ENCODE results near the gene PLD2.
"Not testable (repeated sequence)": the region's sequence is repeated elsewhere in the genome, so short reads cannot be mapped to it uniquely, and the experiment has no call there.

Gene PLD2

DNA sequence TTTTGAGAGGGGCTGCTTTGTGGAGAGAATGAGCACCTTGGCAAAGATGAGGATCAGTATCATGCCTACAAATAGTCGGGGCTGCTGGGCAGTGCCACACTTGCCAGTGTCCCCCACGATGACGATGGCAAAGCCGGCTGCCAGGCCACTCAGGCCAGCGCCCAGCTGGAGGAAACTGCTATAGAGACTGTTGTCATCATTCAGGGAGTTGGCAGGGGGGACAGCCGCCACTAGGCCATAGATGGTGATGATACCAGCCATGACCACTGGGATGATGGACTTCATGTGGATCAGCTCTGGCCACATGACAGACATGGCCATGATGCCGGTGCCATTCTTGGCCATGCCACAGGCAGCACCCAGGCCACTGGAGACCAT lies 50.0 kb downstream of the PLD2 start:
- DNase-seq (ENCODE audit: low read depth in 2 of 2): no peak

DNA sequence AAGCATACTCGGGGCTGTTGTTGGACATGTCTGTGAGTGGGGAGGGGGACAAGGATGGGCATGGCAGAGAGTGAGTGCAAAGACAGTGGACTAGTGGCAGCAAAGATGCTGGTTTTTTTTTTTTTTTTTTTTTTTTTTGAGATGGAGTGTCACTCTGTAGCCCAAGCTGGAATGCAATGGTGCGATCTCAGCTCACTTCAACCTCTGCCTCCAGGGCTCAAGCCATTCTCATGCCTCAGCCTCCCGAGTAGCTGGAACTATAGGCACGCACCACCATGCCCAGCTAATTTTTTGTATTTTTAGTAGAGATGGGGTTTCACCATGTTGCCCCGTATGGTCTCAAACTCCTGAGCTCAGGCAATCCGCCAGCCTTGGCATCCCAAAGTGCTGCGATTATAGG lies 50.4 kb downstream of the PLD2 start:
- not testable (repeated sequence) for DNase-seq (ENCODE audit: low read depth in 2 of 2)

DNA sequence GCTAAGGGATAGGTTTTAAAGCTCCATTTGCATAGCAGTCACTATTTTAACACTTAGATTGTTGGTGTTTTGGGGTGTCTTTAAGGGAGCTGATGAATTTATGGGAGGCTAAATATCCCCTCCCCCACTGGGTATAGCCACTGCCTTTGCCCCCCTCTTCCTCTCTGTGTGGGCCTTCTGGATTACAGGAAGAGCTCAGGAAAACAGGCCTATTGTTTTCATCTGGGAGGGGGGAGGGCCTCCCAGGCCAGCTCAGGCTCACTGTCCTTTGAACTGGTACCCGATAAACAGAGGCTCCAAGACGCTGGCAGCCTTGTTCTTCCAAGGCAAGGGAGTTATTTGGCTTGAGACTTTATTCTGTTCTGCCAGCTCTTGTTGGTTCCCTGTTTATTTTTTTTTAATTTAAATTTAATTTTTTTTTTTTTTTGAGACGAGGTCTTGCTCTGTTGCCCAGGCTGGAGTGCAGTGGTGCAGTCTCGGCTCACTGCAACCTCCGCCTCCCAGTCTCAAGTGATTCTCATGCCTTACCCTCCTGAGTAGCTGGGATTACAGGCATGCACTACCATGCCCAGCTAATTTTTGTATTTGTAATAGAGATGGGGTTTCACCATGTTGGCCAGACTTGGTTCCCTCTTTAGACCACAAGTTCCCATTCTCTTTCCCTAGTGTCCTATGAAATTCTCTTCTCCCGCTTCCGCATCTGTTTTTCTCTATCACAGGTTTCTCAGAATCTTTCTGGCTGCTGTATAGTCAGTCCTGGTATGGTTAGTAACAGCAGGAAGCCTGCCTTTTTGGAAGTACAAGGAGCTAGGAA lies 51.3 kb downstream of the PLD2 start:
- DNase-seq (ENCODE audit: low read depth in 2 of 2): no peak

DNA sequence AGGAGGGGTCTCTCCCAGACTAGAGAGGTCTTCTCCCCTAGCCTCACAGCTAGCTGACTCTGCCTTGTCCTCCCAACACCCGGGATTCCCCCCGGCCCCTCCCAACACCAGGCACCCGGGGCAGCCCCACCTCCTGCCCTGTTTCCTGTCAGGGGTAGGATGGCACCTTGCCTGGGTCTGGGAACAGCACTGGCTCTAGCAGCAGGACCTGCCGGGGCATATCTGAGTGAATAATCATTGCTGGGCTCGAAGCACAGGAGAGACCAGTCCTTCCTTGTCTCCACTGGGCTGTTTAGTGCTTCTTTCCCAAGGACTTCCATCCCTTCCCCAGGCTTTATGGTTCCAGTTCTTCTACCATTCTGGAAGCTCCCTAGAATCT lies 51.9 kb downstream of the PLD2 start:
- DNase-seq (ENCODE audit: low read depth in 2 of 2): no peak

DNA sequence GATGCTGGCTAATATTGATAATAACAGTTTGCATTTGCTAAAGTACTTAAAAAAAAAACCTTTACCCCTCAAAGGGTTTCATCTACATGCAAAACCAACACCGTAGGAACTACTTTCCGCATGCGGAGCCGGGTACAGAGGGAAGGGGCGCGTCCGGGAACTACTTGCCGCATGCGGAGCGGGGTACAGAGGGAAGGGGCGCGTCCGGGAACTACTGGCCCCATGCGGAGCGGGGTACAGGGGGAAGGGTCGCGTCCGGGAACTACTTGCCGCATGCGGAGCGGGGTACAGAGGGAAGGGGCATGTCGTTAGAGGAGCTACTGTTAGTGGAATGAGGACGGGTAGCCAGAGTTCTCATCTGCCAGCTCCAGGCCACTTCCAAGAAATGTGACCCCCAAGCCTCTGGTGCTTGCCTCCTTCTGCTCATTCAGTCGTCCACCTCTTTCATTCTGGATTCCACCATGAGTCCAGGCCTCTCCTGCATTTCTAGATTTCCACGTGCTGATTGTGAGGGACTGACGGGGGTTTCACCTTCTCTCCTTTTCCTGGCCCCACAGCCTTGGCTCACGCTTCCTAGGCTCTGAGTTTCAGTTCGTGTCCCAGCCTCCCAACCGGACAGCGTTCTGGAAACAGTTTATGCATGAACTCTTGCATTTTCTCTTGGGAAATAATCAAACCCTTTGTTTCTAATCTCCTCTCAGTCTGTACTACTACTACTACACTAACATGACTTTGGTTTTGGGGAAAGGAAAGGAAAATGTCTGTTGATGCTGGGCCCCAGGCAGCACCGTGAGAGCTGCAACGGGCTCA lies 53.1 kb downstream of the PLD2 start:
- no peak for DNase-seq (ENCODE audit: low read depth in 2 of 2)

DNA sequence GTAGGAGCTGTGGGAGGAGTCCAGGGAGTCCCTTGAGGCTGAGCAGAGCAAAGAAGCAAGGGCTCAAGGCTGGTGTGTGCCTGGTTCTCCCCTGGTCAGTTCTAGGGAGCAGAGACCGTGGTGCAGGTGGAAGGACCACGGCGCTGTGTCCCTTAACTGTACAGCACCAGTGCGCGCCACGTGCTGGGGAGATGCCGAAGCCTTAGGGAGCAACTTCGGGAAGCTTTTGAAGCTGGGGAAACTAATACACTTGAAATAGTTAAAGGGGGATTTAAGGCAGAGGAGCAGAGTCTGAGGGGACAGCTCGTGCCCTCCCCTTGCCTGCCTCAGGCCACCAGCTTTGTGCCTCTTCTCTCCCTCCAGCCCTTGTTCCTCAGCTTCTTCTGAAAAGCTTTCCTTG lies 53.7 kb downstream of the PLD2 start:
- no peak for DNase-seq (ENCODE audit: low read depth in 2 of 2)

DNA sequence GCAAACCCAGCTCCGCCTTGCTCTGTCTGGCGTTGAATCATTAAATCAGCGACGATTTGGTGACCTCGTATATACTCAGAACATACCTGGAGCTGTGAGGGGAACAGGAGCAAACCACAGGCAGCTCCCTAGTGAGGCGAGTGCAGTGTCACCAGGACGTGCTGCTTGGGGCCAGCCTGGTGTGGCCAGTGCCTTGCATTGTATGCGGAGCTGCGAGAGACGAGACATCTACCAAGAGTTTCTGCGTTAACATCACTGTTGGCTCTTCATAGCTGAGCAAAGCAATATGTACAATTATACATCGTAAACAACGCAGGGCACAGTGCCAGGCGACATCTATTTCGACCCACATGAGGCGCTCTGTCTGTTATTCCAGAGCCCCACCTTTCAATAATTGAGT lies 54.1 kb downstream of the PLD2 start:
- DNase-seq (ENCODE audit: low read depth in 2 of 2): no peak

DNA sequence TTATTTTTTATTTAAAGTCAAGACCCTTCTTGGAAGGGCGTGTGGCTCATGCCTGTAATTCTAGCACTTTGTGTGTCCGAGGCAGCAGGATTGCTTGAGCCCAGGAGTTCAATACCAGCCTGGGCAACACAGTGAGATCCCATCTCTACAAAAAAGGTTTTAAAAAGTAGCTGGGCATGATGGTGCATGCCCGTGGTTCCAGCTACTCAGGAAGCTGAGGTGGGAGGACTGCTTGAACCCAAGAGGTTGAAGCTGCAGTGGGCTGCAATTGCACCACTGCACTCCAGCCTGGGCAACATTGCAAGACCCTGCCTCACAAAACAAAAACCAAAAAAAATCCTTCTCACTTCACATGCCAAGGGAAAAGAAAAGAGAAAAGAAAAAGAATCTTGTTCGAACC lies 55.8 kb downstream of the PLD2 start:
- no peak for DNase-seq (ENCODE audit: low read depth in 2 of 2)

DNA sequence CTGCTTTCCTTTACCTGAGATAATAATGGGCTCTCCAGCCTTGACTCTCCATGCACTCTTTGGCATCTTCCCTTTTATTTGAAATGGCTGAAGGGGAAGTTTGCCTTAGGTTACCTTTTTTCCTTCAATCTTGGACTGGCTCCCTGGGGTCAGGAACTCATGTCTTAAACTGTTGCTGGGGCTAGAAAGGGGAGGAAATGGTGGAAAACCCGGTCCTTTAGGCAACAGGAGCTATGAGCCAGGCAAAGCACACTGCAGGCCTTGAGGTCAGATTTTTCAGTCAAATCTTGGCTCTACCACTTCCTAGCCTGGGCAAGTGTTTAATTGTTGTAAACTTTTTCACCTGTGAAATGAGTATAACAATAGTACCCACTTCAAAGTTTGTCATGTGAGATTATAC lies 56.4 kb downstream of the PLD2 start:
- no peak for DNase-seq (ENCODE audit: low read depth in 2 of 2)

DNA sequence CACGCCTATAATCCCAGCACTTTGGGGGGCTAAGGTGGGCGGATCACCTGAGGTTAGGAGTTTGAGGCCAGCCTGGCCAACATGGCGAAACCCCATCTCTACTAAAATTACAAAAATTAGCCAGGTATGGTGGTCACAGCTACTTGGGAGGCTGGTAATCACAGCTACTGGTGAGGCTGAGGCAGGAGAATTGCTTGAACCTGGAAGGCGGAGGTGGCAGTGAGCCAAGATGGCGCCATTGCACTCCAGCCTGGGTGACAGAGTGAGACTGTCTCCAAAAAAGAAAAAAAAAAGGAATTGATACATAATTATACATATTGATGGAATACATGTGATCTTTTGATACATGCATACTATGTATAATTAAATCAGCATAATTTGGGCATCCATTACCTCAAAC lies 60.6 kb downstream of the PLD2 start:
- not testable (repeated sequence) for DNase-seq (ENCODE audit: low read depth in 2 of 2)

DNA sequence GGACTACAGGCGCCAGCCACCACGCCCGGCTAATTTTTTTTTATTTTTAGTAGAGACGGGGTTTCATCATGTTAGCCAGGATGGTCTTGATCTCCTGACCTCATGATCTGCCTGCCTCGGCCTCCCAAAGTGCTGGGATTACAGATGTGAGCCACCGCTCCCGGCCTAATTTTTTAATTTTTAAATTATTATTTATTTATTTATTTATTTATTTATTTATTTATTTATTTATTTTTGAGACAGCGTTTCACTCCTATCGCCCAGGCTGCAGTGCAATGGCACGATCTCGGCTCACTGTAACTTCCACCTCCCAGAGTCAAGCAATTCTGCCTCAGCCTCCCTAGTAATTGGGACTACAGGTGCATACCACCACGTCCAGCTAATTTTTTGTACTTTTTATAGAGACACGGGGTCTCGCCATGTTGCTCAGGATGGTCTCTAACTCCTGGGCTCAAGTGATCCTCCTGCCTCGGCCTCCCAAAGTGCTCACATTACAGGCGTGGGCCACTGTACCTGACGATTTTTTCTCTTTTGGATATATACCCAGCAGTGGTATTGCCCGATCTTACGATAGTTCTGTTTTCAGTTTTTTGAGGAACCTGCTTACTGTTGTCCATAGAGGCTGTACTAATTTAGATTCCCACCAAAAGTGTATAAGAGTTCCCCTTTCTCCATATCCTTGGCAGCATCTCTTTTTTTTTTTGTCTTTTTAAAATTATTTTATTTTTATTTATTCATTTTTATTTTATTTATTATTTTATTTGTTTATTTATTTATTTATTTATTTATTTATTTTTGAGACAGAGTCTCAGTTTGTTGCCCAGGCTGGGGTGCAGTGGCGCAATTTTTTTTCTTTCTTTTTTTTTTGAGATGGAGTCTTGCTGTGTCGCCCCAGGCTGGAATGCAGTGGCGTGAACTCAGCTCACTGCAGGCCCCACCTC lies 62.4 kb downstream of the PLD2 start:
- not testable (repeated sequence) for DNase-seq (ENCODE audit: low read depth in 2 of 2)

DNA sequence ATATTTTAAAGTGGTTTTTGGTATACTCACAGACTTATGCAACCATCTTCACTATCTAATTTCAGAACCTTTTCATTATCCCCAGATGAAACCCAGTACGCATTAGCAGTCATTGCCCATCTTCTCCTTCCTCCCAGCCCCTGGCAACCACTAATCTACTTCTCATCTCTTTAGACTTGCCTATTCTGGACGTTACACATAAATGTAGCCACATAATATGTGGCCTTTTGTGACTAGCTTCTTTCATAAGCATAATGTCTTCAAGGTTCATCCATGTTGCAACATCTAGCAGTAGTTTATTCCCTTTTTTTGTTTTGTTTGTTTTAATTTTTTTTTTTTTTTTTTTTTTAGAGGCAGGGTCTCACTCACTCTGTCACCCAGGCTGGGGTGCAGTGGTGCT lies 63.9 kb downstream of the PLD2 start:
- DNase-seq (ENCODE audit: low read depth in 2 of 2): no peak

DNA sequence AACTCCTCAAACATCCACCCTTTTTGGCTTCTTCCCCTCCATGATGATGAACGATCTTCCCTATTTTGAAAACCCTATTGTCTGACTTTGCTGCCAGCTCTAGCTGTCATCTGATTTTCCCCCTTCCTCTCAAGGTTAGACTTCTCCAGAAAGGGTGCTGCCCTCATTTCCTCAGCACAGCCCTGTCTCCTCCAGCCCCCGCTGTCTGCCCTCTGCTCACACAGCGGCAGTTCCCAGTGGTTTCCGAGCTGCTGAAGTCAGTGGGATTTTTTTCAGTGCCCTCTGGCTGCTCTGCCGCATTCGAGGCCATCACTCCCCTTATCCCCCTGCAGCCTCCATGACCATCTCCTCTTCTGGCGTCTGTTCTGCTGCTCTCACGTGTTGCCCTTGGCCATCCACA lies 65.8 kb downstream of the PLD2 start:
- no peak for DNase-seq (ENCODE audit: low read depth in 2 of 2)
